Umbilical cord (tissue), 2 donors: ENCODE measurements around the gene GNB1L. TPM values are rescaled to one million over a fixed set of nuclear protein-coding genes. Genes with fewer than 3 reads are reported as not detected.
"Not testable (repeated sequence)": the region's sequence is repeated elsewhere in the genome, so short reads cannot be mapped to it uniquely, and the experiment has no call there.

ENCODE experiments used
- DNase-seq: peaks from one replicate; pipeline ENCODE4 v3.0.0-alpha.2; 2015; ENCODE audit warnings: low spot score
- total RNA-seq: library from RNA; depleted of rRNA; stranded (reverse); fragments of >200 nt; gene quantifications from one replicate; pipeline ENCODE4 v1.2.3, GENCODE V29; 2014; ENCODE audit warnings: low replicate concordance; ENCODE audit not compliant: insufficient read depth

GNB1L gene
- total RNA-seq, 1 donor from 2014 or later: 19.7 TPM

- DNase-seq: no peak
Measured at GRCh38 chr22:19797086-19798002, 57.3 kb downstream of the GNB1L start.

- no peak for DNase-seq
Measured at GRCh38 chr22:19796160-19796559, 58.5 kb downstream of the GNB1L start.

GRCh38 chr22:19795617-19796008, 59.1 kb downstream of the GNB1L start:
- DNase-seq: no peak

- DNase-seq: no peak
Measured at GRCh38 chr22:19793661-19794310, 60.9 kb downstream of the GNB1L start.

GRCh38 chr22:19793161-19793560, 61.5 kb downstream of the GNB1L start:
- no peak for DNase-seq

- not testable (repeated sequence) for DNase-seq
Measured at GRCh38 chr22:19792383-19792896, 62.2 kb downstream of the GNB1L start.

- no peak for DNase-seq
Measured at GRCh38 chr22:19791894-19792293, 62.8 kb downstream of the GNB1L start.

- DNase-seq: no peak
Measured at GRCh38 chr22:19791243-19791642, 63.4 kb downstream of the GNB1L start.

- DNase-seq: no peak
Measured at GRCh38 chr22:19789828-19790227, 64.8 kb downstream of the GNB1L start.

GRCh38 chr22:19789406-19789805, 65.3 kb downstream of the GNB1L start:
- no peak for DNase-seq

GRCh38 chr22:19788661-19789225, 65.9 kb downstream of the GNB1L start:
- DNase-seq: no peak

- DNase-seq: no peak
Measured at GRCh38 chr22:19787849-19788141, 66.9 kb downstream of the GNB1L start.

- DNase-seq: no peak
Measured at GRCh38 chr22:19786959-19787848, 67.5 kb downstream of the GNB1L start.

- no peak for DNase-seq
Measured at GRCh38 chr22:19786264-19786585, 68.4 kb downstream of the GNB1L start.

GRCh38 chr22:19785461-19786263, 69.0 kb downstream of the GNB1L start:
- DNase-seq: no peak

- no peak for DNase-seq
Measured at GRCh38 chr22:19784384-19785175, 70.1 kb downstream of the GNB1L start.

- no peak for DNase-seq
Measured at GRCh38 chr22:19783586-19784383, 70.9 kb downstream of the GNB1L start.

GRCh38 chr22:19782533-19782932, 72.1 kb downstream of the GNB1L start:
- no peak for DNase-seq

- no peak for DNase-seq
Measured at GRCh38 chr22:19779685-19780268, 74.9 kb downstream of the GNB1L start.
